Heart left ventricle (tissue), 16 donors: ENCODE data around the gene CDH8. TPM values are rescaled to one million over a fixed set of nuclear protein-coding genes. Genes with fewer than 3 reads are reported as not detected.

Experiments
- ATAC-seq, 4 donors: fragments of 200-7000 bp; cut with Tn5 transposase; one replicate each; pipeline ENCODE4 v1.9.1; 2020 to 2022; ENCODE audit warnings: moderate library complexity in 4 of 4, mild to moderate bottlenecking in 3 of 4, moderate number of reproducible peaks in 1 of 4
- DNase-seq, 5 donors: peaks; one replicate each; pipeline ENCODE4 v3.0.0-alpha.2; 2020
- H3K27ac ChIP-seq, 12 donors: fragments of 200-600 bp; sonication (generic) in 4 of 12; one replicate each; pipeline versions ENCODE4 v1.5.0 to v1.8.0; 2016 to 2022; ENCODE audit warnings: mild to moderate bottlenecking in 2 of 12
- H3K27me3 ChIP-seq, 9 donors: fragments of 200-600 bp; sonication (generic) in 2 of 9; one replicate each; pipeline versions ENCODE4 v1.5.1 to v1.8.0; 2016 to 2022; ENCODE audit warnings: mild to moderate bottlenecking in 3 of 9
- H3K36me3 ChIP-seq, 9 donors: fragments of 200-600 bp; sonication (generic) in 2 of 9; one replicate each; pipeline versions ENCODE4 v1.5.0 to v1.8.0; 2018 to 2022; ENCODE audit warnings: mild to moderate bottlenecking in 2 of 9
- H3K4me1 ChIP-seq, 12 donors: fragments of 200-600 bp; sonication (generic) in 4 of 12; one replicate each; pipeline versions ENCODE4 v1.5.0 to v1.8.0; 2016 to 2022; ENCODE audit warnings: mild to moderate bottlenecking in 3 of 12
- H3K4me3 ChIP-seq, 12 donors: fragments of 200-600 bp; sonication (generic) in 4 of 12; one replicate each; pipeline versions ENCODE4 v1.5.0 to v1.8.0; 2017 to 2022; ENCODE audit warnings: mild to moderate bottlenecking in 9 of 12, moderate library complexity in 4 of 12
- H3K9me3 ChIP-seq, 12 donors: fragments of 200-600 bp; sonication (generic) in 4 of 12; one replicate each; pipeline versions ENCODE4 v1.5.0 to v1.8.0; 2016 to 2022; ENCODE audit warnings: mild to moderate bottlenecking in 1 of 12
- CTCF ChIP-seq, 12 donors: fragments of 200-600 bp; sonication (generic) in 4 of 12; IDR thresholded peaks; one replicate each; pipeline versions ENCODE4 v1.5.0 to v1.8.0; 2018 to 2022; ENCODE audit warnings: antibody characterized with exemption in 12 of 12, mild to moderate bottlenecking in 5 of 12
- POLR2A ChIP-seq, 2 donors: fragments of 450-650 bp; IDR thresholded peaks; one replicate each; pipeline ENCODE4 v1.6.1; 2017; ENCODE audit warnings: antibody characterized with exemption in 2 of 2, mild to moderate bottlenecking in 2 of 2, moderate library complexity in 2 of 2
- WGBS, 4 donors: extraction: QIAGEN DNeasy Blood & Tissue Kit in 2 of 4; methylation state at CpG; one replicate each; pipeline versions ENCODE4 v1.1.5 to v1.1.7; 2013 to 2018; 5-methylcytosine and 5-hydroxymethylcytosine counted together
- intact Hi-C, 10 donors: fragments of 100-400 bp; cut with DNase I; formaldehyde crosslinking; loops; one replicate each; pipeline versions ENCODE4 v1.11.1 to v1.14.2; 2022
- polyA plus RNA-seq, 2 donors: library from polyadenylated mRNA; stranded (reverse); fragments of 200-250 nt; gene quantifications; one replicate each; pipeline ENCODE4 v1.2.3, GENCODE V29; 2013
- total RNA-seq, 9 donors: library from RNA; depleted of rRNA in 2 of 9; stranded (reverse); fragments of >200 nt in 2 of 9; fragmentation: NEBNext Ultra II Directional in 3 of 9; extraction: Animal tissue kit (Norgen Biotek cat#: 25700) in 3 of 9; gene quantifications; one replicate each; pipeline versions ENCODE4 v1.1.0 to v1.2.4, GENCODE V29; 2016 to 2023
- donor health status: ischemic (EF 13 %, LVEDD 7.1; RV severe dilation, severe dysfunction).
- donor health status: healthy with polysubstance abuse.
- donor health status: DM: no; HTN: yes; CAD: no.
- donor health status: DM: no; HTN: no; CAD: no.
- donor health status: ischemic (EF 25% LVEDD 6.9; RV normal size, moderate dysfunction).
- donor health status: ischemic (EF 25% LVEDD 5.7; RV mildly dilated, moderate dysfunction).
- donor health status: healthy.
- donor health status: DM: yes; HTN: yes; CAD: no.
- donor health status: ischemic (EF 35%, LVEDD 5.7; RV mildly dilated, moderate dysfunction).
- donor health status: nonischemic (EF 11% LVEDD 7.7; RV severe dilation, severe dysfunction).
- donor health status: DM: yes; HTN: yes; CAD: no.
- donor health status: PGD.
- donor health status: ischemic (EF 29% LVEDD 5.4; RV normal size, mild dysfunction).
- donor health status: nonischemic (EF 23%, LVEDD 6.1; RV moderate dilation, normal function).

Gene CDH8
- total and polyA plus RNA-seq, 11 donors = 0.01 to 1.3 (median 0.37) TPM; not detected in 4

GRCh38 chr16:61818850-61819249, 217.4 kb downstream of the CDH8 start:
- TF ChIP-seq POLR2A (IDR thresholded peaks at IDR 0.05) = no peak
- no peak for TF ChIP-seq CTCF (IDR thresholded peaks at IDR 0.05)
- Histone ChIP-seq H3K27ac (no peak overlapping the region), H3K36me3 (no peaks in the 10 kb centered on the region), H3K4me3 (no peak overlapping the region), H3K27me3 (no peaks in the 10 kb centered on the region), H3K9me3 (no peaks in the 10 kb centered on the region), H3K4me1 (no peaks in the 10 kb centered on the region)
- no peak for ATAC-seq
- intact Hi-C loops = no loop called here
- DNase-seq = no peak
- 77 to 97% (median 86%) methylated on average over 1 of the region's 1 CpG for WGBS, 4 donors

GRCh38 chr16:61817583-61818278, 218.5 kb downstream of the CDH8 start:
- no peak for ATAC-seq
- Histone ChIP-seq H3K36me3 (no peaks in the 10 kb centered on the region), H3K9me3 (no peaks in the 10 kb centered on the region), H3K27ac (no peak overlapping the region), H3K27me3 (no peaks in the 10 kb centered on the region), H3K4me3 (no peak overlapping the region), H3K4me1 (no peaks in the 10 kb centered on the region)
- 78 to 82% (median 80%) methylated on average over 8 of the region's 8 CpGs for WGBS, 4 donors
- intact Hi-C loops = no loop called here
- TF ChIP-seq POLR2A (IDR thresholded peaks at IDR 0.05) (no peak), CTCF (IDR thresholded peaks at IDR 0.05) (no peak)
- DNase-seq = no peak

GRCh38 chr16:61814726-61815347, 221.4 kb downstream of the CDH8 start:
- intact Hi-C loops = no loop called here

More at GRCh38 chr16:61814726-61815347, 221.4 kb downstream of the CDH8 start:
- Histone ChIP-seq H3K4me3 (no peak overlapping the region), H3K36me3 (no peaks in the 10 kb centered on the region), H3K27me3 (no peaks in the 10 kb centered on the region), H3K4me1 (no peaks in the 10 kb centered on the region), H3K9me3 (no peaks in the 10 kb centered on the region), H3K27ac (no peak overlapping the region)
- TF ChIP-seq CTCF (IDR thresholded peaks at IDR 0.05) (no peak), POLR2A (IDR thresholded peaks at IDR 0.05) (no peak)
- ATAC-seq = no peak
- no peak for DNase-seq
